Activated CD4-positive, CD25-positive, alpha-beta regulatory T cell (primary cell): ENCODE data around the gene SPRYD7.
"Not testable (repeated sequence)": the region's sequence is repeated elsewhere in the genome, so short reads cannot be mapped to it uniquely, and the experiment has no call there.

Source experiments
- DNase-seq, 4 experiments: peaks; one replicate each; lab custom pipeline; 2025; lab: John Stamatoyannopoulos, UW

SPRYD7 gene

DNA sequence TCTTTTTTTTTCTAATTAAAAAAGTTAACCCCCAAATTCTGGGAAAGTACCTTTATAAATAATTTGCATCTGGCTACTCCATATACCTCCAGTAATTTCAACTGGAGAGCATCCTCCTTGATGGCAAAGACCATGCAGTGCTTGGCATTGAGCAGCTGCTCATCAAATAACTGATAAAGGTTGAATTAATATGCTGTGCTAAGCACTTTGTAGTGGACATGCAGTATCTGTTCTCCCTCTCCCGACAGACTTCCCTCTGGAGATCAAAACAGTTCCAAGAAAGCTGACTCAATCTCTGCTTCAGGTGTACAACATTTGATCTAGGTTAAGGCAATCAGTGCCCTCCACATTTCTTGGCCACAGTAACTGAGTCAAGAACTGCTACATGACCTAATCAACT is 3.3 kb downstream of the SPRYD7 start:
- no peak for DNase-seq

GRCh38 chr13:49932066-49932465 is 4.1 kb downstream of the SPRYD7 start:
- DNase-seq = no peak

GRCh38 chr13:49927755-49928154 is 8.4 kb downstream of the SPRYD7 start:
- no peak for DNase-seq

DNA sequence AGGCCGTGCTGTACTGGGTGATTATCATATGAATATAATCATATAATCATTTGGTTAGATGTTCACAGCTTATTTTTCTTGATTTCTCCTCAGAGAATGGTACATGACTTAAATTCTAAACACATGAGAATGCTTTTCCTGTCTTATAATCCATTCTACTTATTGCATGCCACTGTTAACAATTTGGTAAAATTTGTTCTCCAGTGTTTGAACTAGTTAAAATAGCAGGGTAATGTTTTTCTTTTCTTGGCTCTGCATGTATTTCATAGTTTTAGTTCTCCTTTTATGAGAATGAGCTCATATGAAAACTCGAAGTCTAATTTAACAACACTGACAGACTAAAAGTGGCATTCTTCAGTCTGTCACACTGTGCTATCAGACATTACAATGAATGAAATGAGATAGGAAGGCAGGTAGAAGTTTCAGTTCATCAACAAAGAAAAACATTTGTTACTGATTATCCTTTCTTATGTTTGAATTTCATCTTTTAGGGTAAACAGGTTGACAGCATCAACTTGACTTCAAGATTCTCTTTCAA is 10.2 kb downstream of the SPRYD7 start:
- no peak for DNase-seq

DNA sequence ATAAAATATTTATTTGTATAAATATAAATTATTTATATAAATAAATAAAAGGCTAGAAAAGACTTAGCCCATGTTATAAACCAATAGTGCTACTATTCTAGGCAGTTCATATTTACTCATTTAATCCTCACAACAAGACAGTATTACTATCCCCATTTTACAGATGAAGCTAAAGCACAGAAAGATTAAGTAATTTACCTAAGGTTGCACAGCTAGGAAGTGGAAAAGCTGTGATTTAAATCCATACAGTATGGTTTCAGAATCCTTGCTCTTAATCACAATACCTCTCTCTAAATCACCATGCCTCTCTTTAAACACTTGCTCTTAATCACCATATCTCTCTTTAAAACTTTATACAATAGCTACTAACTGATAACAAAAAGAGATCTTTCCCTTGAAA is 13.8 kb downstream of the SPRYD7 start:
- DNase-seq = no peak

DNA sequence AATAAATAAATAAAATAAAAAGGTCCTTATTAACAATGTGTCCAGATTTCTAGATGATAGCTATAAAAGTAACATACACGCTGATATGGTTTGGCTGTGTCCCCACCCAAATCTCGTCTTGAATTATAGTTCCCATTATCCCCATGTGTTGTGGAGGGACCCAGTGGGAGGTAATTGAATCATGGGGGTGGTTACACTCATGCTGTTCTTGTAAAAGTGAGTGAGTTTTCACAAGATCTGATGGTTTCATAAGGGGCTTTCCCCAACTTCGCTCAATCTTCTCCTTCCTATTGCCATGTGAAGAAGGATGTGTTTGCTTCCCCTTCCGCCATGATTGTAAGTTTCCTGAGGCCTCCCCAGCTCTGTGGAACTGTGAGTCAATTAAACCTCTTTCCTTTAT is 15.2 kb downstream of the SPRYD7 start:
- not testable (repeated sequence) for DNase-seq

DNA sequence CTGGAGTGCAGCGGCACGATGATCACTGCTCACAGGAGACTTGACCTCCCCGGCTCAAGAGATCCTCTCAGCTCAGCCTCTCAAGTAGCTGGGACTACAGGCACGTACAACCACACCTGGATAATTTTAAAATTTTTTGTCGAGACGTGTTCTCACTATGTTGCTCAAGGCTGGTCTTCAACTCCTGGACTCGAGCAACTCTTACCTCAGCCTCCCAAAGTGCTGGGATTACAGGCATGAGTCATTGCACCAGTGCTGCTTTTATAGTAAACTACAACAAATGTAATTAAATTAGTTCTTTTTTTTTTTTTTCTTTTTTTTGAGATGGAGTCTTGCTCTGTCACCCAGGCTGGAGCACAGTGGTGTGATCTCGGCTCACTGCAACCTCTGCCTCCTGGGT is 18.0 kb downstream of the SPRYD7 start:
- DNase-seq = not testable (repeated sequence)

DNA sequence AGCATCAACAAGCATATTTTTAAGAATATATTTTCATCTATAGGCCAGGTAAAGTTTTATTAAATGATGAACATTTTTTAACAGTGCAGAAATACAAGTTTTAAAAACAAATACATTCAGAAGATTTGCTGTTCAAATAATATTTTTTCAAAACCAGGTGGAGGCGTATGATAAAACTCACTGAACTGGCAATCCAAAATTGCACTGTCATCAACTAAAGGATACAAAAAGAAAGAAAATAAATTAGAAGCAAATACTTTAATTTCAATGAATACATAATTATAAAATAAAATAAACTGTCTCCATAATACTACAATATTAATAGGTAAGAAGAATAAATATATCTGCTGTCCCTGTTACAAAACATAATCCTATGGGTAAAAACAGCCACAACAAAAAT is 21.2 kb downstream of the SPRYD7 start:
- DNase-seq = no peak

DNA sequence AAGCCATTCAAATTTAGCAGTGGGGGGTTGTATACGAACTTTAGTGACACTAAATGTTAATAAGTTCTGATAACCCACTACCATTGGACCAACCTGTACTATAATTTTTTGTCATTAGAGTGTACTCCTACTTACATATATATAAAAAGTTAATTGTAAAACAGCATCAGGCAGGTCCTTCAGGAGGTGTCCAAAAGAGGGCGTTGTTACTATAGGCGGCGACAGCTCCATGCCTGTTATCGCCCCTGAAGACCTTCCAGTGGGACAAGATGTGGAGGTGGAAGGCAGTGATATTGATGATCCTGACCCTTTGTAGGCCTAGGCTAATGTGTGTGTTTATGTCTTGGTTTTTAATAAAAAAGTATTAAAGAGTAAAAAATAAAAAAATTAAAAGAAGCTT is 27.5 kb downstream of the SPRYD7 start:
- DNase-seq = no peak

DNA sequence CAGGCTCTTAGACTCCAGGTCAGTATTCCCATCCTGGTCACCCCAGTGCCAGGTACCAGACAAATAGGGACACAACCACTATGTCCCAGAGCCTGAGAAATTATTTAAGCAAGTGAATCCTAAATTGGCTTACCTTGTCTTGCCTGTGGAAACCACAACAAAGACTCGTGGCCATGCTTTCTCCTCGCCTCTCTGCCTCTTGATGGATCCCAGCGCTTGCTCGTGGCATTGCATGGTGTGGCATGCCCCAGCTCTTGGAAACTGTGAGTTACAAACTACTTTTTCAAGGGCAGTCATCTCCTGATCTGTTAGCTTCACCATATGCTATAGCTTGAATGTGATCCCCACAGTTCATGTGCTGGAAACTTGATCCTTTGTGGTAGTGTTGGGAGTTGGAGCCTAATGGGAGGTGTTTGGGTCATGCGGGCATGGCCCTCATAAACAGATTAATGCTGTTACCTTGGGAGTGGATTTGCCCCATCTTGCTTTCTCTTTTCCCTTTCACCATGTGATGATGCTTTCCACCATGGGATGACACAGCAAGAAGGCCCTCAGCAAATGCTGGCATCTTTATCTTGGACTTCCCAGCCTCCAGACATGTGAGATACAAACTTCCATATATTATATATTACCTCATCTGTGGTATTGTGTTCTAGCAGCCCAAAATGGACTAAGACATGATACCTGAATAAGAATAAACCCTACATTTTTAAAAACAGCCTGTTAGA is 31.2 kb downstream of the SPRYD7 start:
- DNase-seq = no peak

- DNase-seq = no peak
Observed at GRCh38 chr13:49898792-49899191, 37.3 kb downstream of the SPRYD7 start.

DNA sequence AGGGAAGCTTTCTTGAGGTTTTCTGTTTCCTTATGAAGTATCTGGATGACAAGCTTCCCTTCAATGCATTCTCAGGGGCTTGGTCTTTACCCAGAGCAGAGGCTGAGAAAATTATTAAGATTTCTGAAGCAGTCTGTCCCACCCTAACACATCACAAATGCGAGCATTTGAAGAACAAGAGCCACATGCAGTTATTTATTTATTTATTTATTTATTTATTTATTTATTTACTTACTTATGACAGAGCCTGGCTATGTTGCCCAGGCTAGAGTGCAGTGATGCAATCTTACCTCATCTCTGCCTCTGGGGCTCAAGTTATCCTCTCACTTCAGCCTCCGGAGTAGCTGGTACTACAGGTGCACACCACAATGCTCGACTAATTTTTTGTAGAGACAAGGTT is 38.4 kb downstream of the SPRYD7 start:
- DNase-seq = no peak

DNA sequence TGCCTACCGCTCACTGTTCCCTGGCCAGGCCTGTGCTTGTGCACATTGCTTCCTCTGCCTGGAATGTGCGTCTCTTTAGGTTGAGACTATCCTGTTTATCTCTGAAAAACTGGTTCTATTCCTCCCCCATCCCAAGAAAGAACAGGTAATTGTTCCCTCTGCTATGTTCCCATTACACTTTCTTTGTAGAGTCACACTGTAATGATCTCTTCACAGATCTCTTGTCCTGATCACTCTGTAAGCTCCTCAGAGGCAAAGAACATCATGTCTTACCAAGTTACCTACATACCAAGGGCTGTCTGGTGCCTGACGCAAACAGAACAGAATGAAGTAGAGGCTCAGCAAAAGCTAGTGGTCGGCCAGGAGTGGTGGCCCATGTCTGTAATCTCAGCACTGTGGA is 40.3 kb downstream of the SPRYD7 start:
- DNase-seq = no peak

GRCh38 chr13:49893591-49893990 is 42.5 kb downstream of the SPRYD7 start:
- no peak for DNase-seq

DNA sequence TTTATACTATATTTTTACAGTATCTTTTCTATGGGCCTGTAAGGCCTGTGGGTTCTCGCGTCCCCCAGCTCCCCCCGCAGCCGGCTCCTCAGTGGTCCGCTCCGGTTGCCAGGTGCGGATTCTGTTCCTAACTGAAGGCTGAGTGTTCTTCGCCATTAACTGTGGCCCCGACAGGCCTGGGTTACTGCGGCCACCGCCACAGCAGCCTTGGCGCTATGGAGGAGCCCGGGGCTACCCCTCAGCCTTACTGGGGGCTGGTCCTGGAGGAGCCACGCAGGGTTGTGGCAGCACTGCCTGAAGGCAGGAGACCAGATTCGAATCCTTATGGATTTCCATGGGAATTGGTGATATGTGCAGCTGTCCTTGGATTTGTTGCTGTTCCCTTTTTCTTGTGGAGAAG is 45.8 kb downstream of the SPRYD7 start:
- DNase-seq = no peak

- DNase-seq = no peak
Observed at GRCh38 chr13:49878682-49879081, 57.5 kb downstream of the SPRYD7 start.

DNA sequence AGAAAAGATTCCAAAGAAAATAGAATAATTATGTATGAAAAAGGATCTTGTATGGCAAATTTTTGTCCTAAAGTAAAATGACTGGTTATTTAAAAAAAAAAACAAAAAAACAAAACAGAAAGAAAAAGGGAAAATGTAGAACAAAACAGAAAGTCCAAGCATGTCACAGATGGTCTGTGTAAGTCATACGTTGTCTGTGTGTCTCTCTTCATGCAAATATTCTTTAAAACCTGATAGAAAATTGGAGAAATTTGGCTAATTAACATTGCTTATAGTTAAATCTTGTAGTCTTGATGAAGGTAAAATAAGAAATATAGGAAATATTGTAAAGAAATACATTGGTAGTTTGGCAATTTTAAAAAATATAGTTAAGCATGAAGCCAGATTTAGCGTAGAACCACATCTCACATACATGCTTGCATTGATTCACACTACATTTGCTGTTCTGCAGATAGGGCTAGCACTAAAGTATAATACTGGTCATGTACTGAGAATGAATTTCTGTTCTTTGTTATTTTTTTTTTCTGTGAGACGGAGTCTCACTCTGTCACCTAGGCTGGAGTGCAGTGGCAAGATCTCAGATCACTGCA is 58.4 kb downstream of the SPRYD7 start:
- no peak for DNase-seq

DNA sequence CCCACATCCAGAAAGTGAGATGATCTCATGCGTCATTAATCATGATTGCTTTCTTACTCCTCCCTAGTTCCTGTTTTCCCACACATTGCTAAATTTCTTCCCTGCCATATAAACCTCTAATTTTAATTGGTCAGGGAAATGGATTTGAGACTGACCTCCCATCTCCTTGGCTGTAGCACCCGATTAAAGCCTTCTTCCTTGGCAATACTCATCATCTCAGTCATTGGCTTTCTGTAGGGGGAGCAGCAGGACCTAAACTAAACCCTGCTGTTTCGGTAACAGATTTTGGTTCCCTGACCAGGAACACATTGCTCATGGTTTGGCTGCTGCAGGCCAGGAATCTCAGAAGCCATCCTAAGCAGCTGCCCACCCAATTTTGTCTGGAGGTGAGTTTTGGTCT is 61.7 kb downstream of the SPRYD7 start:
- DNase-seq = no peak

- no peak for DNase-seq
Observed at GRCh38 chr13:49869519-49869918, 66.6 kb downstream of the SPRYD7 start.

DNA sequence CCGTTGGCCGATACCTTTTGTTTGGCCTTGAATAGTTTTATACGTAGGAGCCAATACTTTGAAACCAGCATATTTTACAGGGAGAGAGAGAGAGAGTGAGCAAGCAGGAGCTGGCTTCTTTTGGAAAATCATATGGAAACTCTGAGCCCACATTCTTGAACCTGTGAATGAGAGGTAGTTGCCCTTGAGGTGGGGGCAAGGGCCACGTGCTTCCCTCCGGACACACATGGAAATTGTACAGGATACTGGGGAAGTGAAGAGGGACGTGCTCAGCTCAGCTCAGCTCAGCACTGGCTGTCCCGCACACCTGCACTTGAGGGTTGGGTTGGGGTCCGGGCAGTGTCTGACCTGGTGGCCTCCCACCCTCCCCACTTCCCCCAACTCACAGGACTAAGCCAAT is 68.3 kb downstream of the SPRYD7 start:
- DNase-seq = no peak

- DNase-seq = no peak
Observed at GRCh38 chr13:49865218-49865617, 70.9 kb downstream of the SPRYD7 start.

- no peak for DNase-seq
Observed at GRCh38 chr13:49864509-49864908, 71.6 kb downstream of the SPRYD7 start.
